Endothelial cell of umbilical vein (primary cell): ENCODE data around the gene LRP11. TPM values are rescaled to one million over a fixed set of nuclear protein-coding genes. Genes with fewer than 3 reads are reported as not detected.

Source experiments
- BruUV-seq: library from RNA; stranded (reverse); fragments of 400-500 nt; replicated peaks from 2 replicates; lab custom pipeline; 2021; lab: Mats Ljungman, UMichigan
- CTCF ChIA-PET: fragments of 300-600, 350-600 bp; sonication (Branson Sonifier 250); formaldehyde crosslinking; loops from one replicate; lab custom pipeline; 2021; ENCODE audit warnings: antibody characterized with exemption, inconsistent platforms; lab: Charles Lee
- POLR2A ChIA-PET: fragments of 300-600, 350-600 bp; sonication (Branson Sonifier 250); formaldehyde crosslinking; loops from one replicate; lab custom pipeline; 2021; ENCODE audit warnings: antibody characterized with exemption, inconsistent platforms; lab: Charles Lee
- DNase-seq: peaks from one replicate; pipeline ENCODE4 v3.0.0-alpha.2; 2011; ENCODE audit warnings: low read depth, low spot score
- FAIRE-seq: peaks from 2 replicates; lab custom pipeline; 2011; peaks lifted over from hg19 to GRCh38; lab: Jason Lieb, UNC
- H2AFZ ChIP-seq: 2 replicates; pipeline ENCODE4 v1.6.0; 2012; ENCODE audit warnings: low read depth, low read length, control low read depth, inconsistent platforms
- H3K27ac ChIP-seq: 2 replicates; pipeline ENCODE4 v1.5.1; 2011; ENCODE audit warnings: low read depth, mild to moderate bottlenecking, control low read depth, low read length, moderate library complexity; ENCODE audit not compliant: insufficient read depth
- H3K27me3 ChIP-seq, 2 experiments: 2 replicates each; pipeline versions ENCODE4 v1.6.0 to v1.6.1; 2011; ENCODE audit warnings: low read length in 2 of 2, mixed read lengths in 1 of 2; ENCODE audit not compliant: control insufficient read depth in 2 of 2, insufficient read depth in 2 of 2
- H3K36me3 ChIP-seq, 2 experiments: 2 replicates in 1 of 2; 3 replicates in 1 of 2; pipeline ENCODE4 v1.5.1; 2011; ENCODE audit warnings: low read length in 2 of 2, mild to moderate bottlenecking in 1 of 2, moderate library complexity in 1 of 2; ENCODE audit not compliant: control insufficient read depth in 2 of 2, insufficient read depth in 2 of 2; ENCODE audit errors: extremely low read depth in 1 of 2
- H3K4me1 ChIP-seq: 3 replicates; pipeline ENCODE4 v1.5.1; 2011; ENCODE audit warnings: mild to moderate bottlenecking, low read length; ENCODE audit not compliant: control insufficient read depth, insufficient read depth; ENCODE audit errors: extremely low read depth
- H3K4me2 ChIP-seq: 2 replicates; pipeline ENCODE4 v1.6.1; 2011; ENCODE audit warnings: low read length, control low read depth, mixed read lengths; ENCODE audit not compliant: insufficient read depth
- H3K4me3 ChIP-seq, 3 experiments: fragments of 200-600 bp in 1 of 3; sonication (generic), shearing (Covaris generic) in 1 of 3; replicated peaks in 1 of 3; 2 replicates each; pipeline ENCODE4 v1.5.1; 2011 to 2016; ENCODE audit warnings: control low read depth in 3 of 3, low read length in 3 of 3, mild to moderate bottlenecking in 2 of 3, inconsistent platforms in 1 of 3, low read depth in 1 of 3, moderate library complexity in 1 of 3; ENCODE audit not compliant: insufficient read depth in 1 of 3
- H3K79me2 ChIP-seq: 2 replicates; pipeline ENCODE4 v1.6.0; 2012; ENCODE audit warnings: low read length, inconsistent platforms; ENCODE audit not compliant: control insufficient read depth, insufficient read depth
- H3K9ac ChIP-seq: replicated peaks from 2 replicates; pipeline ENCODE3; 2011; ENCODE audit warnings: low read length, control low read depth; ENCODE audit not compliant: insufficient read depth; ENCODE audit errors: extremely low read depth
- H3K9me1 ChIP-seq: replicated peaks from 3 replicates; pipeline ENCODE4 v1.6.0; 2011; ENCODE audit warnings: mild to moderate bottlenecking, low read length; ENCODE audit not compliant: control insufficient read depth, insufficient read depth; ENCODE audit errors: extremely low read depth
- H3K9me3 ChIP-seq: replicated peaks from 2 replicates; pipeline ENCODE4 v1.5.1; 2012; ENCODE audit warnings: low read length, inconsistent platforms; ENCODE audit not compliant: control insufficient read depth, insufficient read depth
- H4K20me1 ChIP-seq: replicated peaks from 2 replicates; pipeline ENCODE3; 2011; ENCODE audit warnings: mild to moderate bottlenecking, low read length; ENCODE audit not compliant: control insufficient read depth, insufficient read depth; ENCODE audit errors: extremely low read depth
- CTCF ChIP-seq, 2 donors: IDR thresholded peaks; 1 replicate in 1 of 2; 2 replicates in 1 of 2; pipeline ENCODE4 v1.5.1; 2011; ENCODE audit warnings: low read length in 2 of 2, mild to moderate bottlenecking in 2 of 2, moderate library complexity in 2 of 2, control low read depth in 1 of 2, inconsistent platforms in 1 of 2, low read depth in 1 of 2; ENCODE audit not compliant: insufficient read depth in 1 of 2; ENCODE audit errors: extremely low read depth in 1 of 2
- POLR2AphosphoS5 ChIP-seq: IDR thresholded peaks from 2 replicates; pipeline ENCODE4 v1.6.1; 2012; ENCODE audit warnings: low read depth, mild to moderate bottlenecking, control low read depth, low read length, moderate library complexity; ENCODE audit not compliant: insufficient read depth
- dilution Hi-C: fragments of 300-500 bp; cut with MboI; formaldehyde crosslinking; loops from one replicate; pipeline ENCODE4 v1.15.0; 2019; ENCODE audit warnings: low sequenced_read_pairs; ENCODE audit not compliant: extremely low pct_ligation_motif_present
- intact Hi-C: fragments of 100-400 bp; cut with micrococcal nuclease; formaldehyde crosslinking; loops from one replicate; pipeline ENCODE4 v1.10.0; 2022
- polyA plus RNA-seq, 4 experiments: library from polyadenylated mRNA; depleted of rRNA in 3 of 4; stranded (reverse) in 3 of 4; unstranded in 1 of 4; fragments of >200 nt; gene quantifications; 2 replicates each; pipeline versions ENCODE4 v1.2.1 to v1.2.3, GENCODE V29; 2011 to 2012; ENCODE audit warnings: missing spikeins in 1 of 4
- total RNA-seq: library from RNA; stranded (reverse); gene quantifications from 2 replicates; pipeline ENCODE4 v1.2.3, GENCODE V29; 2021

The LRP11 gene
- total and polyA plus RNA-seq, 2 donors (not counting 3 experiments of a cell fraction or from before 2014, with no cell fraction given), result 23.1 to 59.1 TPM

- Histone ChIP-seq H2AFZ (no peak overlapping the region), H3K9ac (no peak overlapping the region), H3K4me1 (peaks cover 3% of the 10 kb centered on the region), H3K4me2 (no peak overlapping the region), H3K27ac (no peak overlapping the region), H3K79me2 (no peaks in the 10 kb centered on the region), H3K4me3 (no peak overlapping the region), H3K9me3 (no peaks in the 10 kb centered on the region), H3K27me3 (no peaks in the 10 kb centered on the region), H3K9me1 (no peaks in the 10 kb centered on the region), H3K36me3 (peaks cover 0 to 3% of the 10 kb centered on the region in 2 experiments), H4K20me1 (no peaks in the 10 kb centered on the region)
- TF ChIP-seq CTCF (IDR thresholded peaks at IDR 0.05; ENCODE audit: extremely low read depth in 1 of 2, insufficient read depth in 1 of 2, low read depth in 1 of 2, low read length in 2 of 2) (peak; percentile 64 to 65), POLR2AphosphoS5 (no peak)
- DNase-seq (peak; percentile 66), FAIRE-seq (peak; percentile 86)
- intact Hi-C loops (loop anchor here (1.0 kb wide), 2 partner anchors 24 to 86 kb away; partner anchors contain the start of gene LRP11), dilution Hi-C loops (no loop called here)
- ChIA-PET POLR2A (no interaction called here), CTCF (interaction anchor here (0.7 to 2.2 kb wide), 15 partner anchors 9 to 176 kb away, joined by 3 to 11 read pairs (median 6); no protein-coding TSS in a partner anchor)
- BruUV-seq, result no TSS peak
Measured at GRCh38 chr6:149840345-149841075, 23.6 kb downstream of the LRP11 start.
